Activated CD4-positive, CD25-positive, alpha-beta regulatory T cell treated with anti-CD3 and anti-CD28 coated beads, Interleukin-2, amount 50 U/mL, for 24 hours (primary cell): ENCODE data around the gene RAPGEF5.

Experiments used
- ATAC-seq, 2 donors: fragments of 150-1000 bp; cut with Tn5 transposase; one replicate each; pipeline ENCODE4 v1.10.0; 2021; ENCODE audit warnings: mild to moderate bottlenecking in 1 of 2, moderate library complexity in 1 of 2

Gene RAPGEF5

DNA sequence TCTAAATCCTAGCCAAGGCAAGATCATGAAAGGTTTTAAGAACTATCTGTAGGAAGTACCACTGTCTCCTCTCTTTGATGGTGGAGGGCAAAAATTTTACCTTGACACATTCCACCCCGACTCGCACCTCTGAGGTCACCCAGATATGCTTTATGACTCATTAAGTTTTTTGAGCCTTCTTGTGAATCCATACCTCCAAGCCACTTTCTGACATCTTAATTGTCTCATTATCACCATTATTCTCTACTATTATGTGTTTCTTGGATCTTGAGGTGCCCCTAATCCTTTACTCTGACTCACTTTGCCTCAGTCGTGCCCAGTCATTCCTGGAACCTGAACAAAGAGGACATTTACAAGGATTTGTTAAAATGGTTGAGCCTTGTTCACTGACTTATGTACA lies 146.6 kb downstream of the RAPGEF5 start:
- peak in 1 of 2 donors; percentile 51 for ATAC-seq

- no peak for ATAC-seq
Observed at GRCh38 chr7:22208799-22209198, 148.2 kb downstream of the RAPGEF5 start.

DNA sequence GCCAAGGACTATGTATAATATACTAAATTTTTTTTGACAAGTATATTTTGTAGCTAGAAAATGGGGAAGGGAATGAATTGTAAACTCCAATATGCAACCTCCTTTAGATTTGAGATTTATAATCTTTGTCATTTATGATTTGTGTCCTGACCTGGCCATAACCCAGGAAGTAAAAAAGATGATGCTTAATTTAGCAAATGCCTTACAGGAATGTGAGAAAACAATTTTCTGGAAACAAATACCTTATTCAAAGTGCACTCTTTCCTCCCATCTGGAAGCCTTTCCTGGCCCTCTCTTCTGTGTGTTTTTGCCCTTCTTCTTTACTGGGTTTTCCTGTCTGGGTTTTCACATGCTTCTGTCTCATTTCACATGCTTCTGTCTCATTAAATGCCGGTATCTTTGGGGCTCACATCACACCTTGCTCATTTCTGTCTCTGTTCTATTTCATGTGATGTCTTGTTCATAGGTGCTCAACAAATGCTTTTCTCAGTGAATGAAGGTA lies 149.2 kb downstream of the RAPGEF5 start:
- no peak for ATAC-seq

DNA sequence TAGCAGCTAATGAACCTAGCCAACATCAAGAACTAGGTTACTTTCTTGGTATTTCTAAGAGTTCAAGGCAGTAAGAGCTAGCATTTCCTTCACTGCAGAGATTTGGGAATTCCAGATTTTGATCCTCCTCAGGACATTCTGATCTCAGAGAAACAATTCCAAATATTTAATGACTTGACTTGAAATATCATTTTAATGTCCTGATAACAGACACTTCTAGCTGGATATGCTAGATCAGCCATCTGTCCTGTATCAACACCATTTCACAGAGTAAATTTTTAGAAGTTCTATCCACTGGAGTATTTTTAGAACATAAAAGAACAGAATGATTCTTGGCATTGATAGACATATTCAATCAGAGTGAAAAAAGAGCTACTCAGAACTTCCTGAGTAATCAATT lies 151.3 kb downstream of the RAPGEF5 start:
- ATAC-seq: no peak

DNA sequence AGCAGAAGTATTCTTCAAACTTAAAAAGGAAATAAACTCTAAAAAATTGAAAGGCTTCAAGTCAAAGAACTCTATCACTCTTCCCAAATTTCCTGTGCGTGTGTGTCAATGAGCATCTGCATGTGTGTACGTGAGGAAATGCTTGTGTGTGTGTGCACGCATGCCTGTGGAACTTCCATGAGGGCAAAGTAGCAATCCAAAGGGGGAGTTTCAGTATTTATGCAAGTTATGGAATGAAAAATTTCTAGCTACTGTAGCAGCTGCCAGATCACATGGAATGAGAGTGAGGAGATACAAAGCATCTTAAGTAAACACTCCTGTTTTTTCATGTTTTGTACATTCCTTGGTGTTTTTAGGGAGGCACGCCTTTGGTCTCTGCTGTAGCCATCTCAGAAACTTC lies 152.6 kb downstream of the RAPGEF5 start:
- ATAC-seq: no peak

- no peak for ATAC-seq
Observed at GRCh38 chr7:22202141-22202540, 154.8 kb downstream of the RAPGEF5 start.

DNA sequence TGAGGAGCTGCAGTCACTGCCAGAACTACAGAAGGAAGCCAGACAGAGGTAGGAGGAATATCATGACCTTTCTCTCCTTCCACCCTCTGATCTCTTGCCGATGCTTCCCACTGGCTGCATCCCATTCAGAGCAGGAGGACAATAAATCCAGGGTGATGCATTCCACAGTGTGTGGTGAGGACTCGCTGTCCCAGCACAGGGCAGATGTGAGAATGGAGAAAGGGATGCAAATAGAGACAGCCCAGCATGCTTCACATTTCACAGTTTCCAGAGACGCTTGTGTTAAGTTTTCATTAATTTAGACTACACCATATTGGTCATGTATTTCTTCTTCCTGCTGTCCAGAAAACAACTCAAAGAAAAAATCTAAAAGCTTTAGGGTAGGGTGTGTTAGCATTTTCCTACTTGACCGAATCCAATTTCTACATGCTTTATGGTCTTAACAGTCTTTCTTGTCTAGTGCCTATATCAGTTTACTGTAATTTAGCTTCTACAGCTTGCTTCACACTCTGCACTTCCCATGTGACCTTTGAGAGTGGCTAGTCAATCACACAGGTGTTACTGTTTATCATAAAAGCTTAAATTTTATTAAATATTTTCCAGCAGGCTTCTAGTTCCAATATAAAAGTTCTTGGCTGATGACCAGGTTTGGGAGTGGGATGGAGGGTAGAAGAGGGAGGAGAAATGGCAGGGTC lies 155.6 kb downstream of the RAPGEF5 start:
- ATAC-seq: no peak

DNA sequence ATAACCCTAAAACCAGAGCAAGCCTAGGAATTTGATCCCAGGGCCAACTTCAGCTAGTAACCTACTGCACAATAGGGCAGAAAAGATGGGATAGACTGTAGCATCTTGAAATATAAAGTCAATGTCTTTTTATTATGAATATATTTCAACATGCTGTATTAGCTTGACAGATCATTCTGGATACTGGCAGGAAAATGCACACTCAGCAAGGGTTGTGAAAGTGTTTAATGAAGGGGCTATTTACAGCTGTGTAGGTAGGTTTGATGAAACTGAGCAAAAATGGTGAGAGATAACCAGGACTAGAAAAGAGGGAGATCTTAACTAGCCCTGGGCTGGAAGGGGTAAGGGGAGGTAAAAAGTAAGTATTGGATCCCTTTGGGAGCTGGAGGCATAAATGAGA lies 156.2 kb downstream of the RAPGEF5 start:
- no peak for ATAC-seq

- ATAC-seq: no peak
Observed at GRCh38 chr7:22200238-22200637, 156.7 kb downstream of the RAPGEF5 start.

DNA sequence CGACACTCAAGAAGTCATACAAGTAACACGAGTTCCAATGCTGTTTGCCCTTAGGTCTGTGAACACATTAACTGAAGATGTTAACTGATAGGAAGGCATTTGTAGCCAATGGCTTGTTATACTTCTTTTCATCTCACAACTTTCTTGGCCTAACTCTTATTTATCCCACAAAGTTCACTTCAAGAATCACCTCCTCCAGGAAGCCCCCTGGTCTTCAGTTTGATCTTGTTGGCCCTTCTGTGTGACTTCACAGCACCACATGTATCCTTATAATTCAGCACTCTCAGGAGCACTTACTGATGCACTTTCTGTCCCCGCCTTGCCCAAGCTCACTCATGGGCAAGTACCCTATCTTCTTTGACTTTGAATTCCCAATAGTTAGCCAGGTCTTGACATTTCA lies 159.6 kb downstream of the RAPGEF5 start:
- ATAC-seq: no peak

DNA sequence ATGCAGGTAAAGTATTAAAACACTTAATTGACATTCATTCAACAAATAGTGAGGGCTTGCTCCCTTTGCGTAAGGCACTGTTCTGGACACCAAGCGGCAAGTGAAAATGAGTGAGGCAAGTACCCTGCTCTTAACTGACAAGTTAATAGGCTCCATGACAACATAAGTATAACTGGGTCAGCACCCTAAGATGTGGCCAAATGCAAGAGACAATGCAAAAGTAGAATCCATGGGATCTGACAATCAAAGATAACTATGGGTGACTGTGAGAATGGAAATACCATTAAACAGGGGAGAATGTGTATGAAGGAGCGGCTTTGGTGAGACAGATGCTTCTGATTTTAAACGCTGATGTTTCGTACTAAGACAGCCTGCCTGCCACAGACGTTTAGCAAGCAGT lies 160.5 kb downstream of the RAPGEF5 start:
- no peak for ATAC-seq

- no peak for ATAC-seq
Observed at GRCh38 chr7:22195397-22196172, 161.4 kb downstream of the RAPGEF5 start.

- no peak for ATAC-seq
Observed at GRCh38 chr7:22194658-22195273, 162.2 kb downstream of the RAPGEF5 start.

- no peak for ATAC-seq
Observed at GRCh38 chr7:22193450-22193983, 163.4 kb downstream of the RAPGEF5 start.

DNA sequence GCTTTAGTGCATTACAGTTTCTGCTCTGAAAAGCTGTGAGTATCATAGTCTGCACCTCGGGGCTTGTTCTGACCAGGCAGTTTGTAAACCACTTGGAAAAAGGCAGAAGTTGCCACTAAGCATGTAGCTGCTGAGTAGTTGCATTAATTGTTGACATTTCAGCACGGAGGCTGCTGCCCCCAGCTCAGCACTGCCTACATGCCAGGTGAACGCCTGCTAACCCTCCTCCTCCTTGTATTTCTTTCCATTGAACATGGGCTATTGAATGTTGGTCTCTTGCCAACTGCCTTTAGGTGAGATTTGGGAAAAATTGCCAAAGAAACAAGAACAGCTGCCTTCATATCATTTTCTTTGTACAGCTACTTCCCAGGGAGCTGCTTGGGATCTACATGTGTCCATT lies 164.2 kb downstream of the RAPGEF5 start:
- no peak for ATAC-seq

GRCh38 chr7:22190736-22191135 lies 166.2 kb downstream of the RAPGEF5 start:
- no peak for ATAC-seq

DNA sequence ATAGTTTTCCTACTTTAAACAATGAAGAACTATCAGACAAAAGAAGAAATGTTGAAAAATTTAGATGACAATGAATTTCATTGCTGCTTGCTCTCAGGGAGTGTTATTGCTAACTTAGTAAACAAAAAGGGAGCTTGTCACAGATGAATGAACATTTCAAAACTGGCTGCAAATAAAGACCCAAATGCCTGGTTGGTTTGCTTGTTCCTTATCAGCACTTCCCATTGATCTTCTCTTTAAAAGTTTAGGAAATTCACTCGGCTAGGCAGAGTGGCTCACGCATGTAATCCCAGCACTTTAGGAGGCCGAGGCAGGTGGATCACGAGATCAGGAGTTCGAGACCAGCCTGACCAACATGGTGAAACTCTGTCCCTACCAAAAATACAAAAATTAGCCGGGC lies 167.2 kb downstream of the RAPGEF5 start:
- ATAC-seq: no peak

- no peak for ATAC-seq
Observed at GRCh38 chr7:22189230-22189629, 167.7 kb downstream of the RAPGEF5 start.

DNA sequence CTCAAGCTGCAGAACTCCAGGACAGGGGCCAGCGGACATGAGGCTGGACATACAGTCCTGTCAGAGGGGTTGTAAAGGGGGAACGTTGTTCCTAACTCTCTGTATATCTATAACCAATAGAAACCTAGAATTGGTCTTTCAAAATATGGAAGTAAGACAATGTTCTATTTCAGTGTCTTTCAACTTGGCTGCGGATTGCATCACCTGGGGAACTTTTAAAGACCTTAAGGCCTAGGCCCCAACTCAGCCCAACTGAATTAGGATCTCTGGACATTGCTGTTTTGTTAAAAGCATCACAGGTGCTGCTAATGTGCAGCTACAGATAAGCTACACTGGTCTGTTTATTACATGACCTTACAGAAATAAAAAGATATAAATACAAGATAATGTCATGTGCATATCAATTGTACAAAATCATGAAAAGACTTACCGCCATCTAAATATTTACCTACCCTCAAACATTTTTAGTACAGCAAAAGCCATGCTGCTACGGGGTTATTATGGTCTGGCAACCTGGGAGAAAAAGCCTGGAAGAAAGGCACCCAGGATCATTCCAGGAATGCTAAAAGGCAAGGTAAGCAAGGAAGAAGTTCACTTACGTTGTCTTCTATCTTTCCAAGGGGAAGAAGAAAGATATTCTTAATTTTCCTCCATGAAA lies 169.1 kb downstream of the RAPGEF5 start:
- ATAC-seq: no peak

DNA sequence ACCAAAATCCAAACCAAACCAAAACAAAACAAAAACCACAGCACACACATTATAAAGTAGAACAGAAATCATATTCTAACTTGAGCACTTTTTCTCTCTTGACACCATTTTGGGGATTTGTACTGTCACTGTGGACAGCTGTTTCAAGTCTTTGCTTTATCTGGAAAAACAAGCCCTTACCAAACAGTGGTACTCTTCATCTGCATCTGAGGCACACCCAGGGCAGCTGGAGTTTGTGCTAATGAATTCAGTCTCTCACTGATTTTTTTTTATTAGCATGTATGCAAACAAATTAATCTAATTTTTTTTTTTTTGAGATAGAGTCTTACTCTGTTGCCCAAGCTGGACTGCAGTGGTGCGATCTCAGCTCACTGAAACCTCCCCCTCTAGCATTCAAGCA lies 171.4 kb downstream of the RAPGEF5 start:
- ATAC-seq: no peak

- ATAC-seq: no peak
Observed at GRCh38 chr7:22184549-22185199, 172.3 kb downstream of the RAPGEF5 start.

- ATAC-seq: no peak
Observed at GRCh38 chr7:22183522-22184280, 173.3 kb downstream of the RAPGEF5 start.
